H1 (cell line): ENCODE data around the gene EXD2. TPM values are rescaled to one million over a fixed set of nuclear protein-coding genes. Genes with fewer than 3 reads are reported as not detected.

ENCODE experiments used
- CHD7 ChIP-seq: fragments of 300-600 bp; sonication (generic); IDR thresholded peaks from 2 replicates; pipeline ENCODE4 v1.7.1; 2012; ENCODE audit warnings: low read length, moderate library complexity, mild to moderate bottlenecking, inconsistent platforms; ENCODE audit not compliant: insufficient replicate concordance
- polyA plus RNA-seq, 7 experiments: library from polyadenylated mRNA; depleted of rRNA in 3 of 7; stranded (reverse) in 5 of 7; unstranded in 2 of 7; fragments of >200 nt in 5 of 7; fragments of 200-250 nt in 2 of 7; gene quantifications; 1 replicate in 5 of 7; 2 replicates in 1 of 7; 4 replicates in 1 of 7; pipeline versions ENCODE4 v1.2.1 to v1.2.3, GENCODE V29; 2011 to 2013; ENCODE audit warnings: missing spikeins in 2 of 7, mixed read lengths in 2 of 7
- total RNA-seq: library from RNA; stranded (reverse); fragmentation: NEBNext Ultra II Directional; extraction: Animal tissue kit (Norgen Biotek cat#: 25700); gene quantifications from 2 replicates; pipeline ENCODE4 v1.2.1, GENCODE V29; 2021

EXD2 gene
- total and polyA plus RNA-seq, 2 of the 8 experiments (the other 6 are each of a cell fraction or from before 2014, with no cell fraction given), result 11.9 to 25.9 TPM

GRCh38 chr14:69237584-69237983 lies 46.3 kb downstream of the EXD2 start (continued):
- TF ChIP-seq CHD7, result no peak
